HTERT RPE-1 (cell line): Measurements from ENCODE around the gene OR4C5.
"Not testable (repeated sequence)": the region's sequence is repeated elsewhere in the genome, so short reads cannot be mapped to it uniquely, and the experiment has no call there.

Source experiments
- in situ Hi-C: fragments of 300-500 bp; cut with MboI; formaldehyde crosslinking; loops from 4 replicates; pipeline ENCODE4 v1.14.3; 2020; ENCODE audit warnings: low sequenced_read_pairs

OR4C5 gene

DNA sequence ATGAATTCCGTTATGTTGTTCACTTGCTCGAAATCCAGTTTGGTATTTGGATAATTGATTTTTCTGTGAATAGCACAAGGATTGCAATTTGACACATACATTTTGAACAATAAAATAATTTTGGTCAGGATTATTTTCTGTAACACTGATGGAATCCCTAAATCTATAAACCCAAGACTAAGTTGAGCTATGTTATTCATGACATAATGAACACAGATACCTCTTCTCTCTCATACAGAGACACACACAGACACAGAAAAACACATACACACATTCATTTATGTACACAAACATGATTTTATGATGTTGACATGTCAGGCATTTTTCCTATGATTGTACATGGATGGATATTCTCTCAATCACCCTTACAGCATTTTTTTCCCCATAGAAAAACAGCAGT, at the start of gene OR4C5:
Gene OR4C5 (minus strand): TSS at position 101 of the 400 bp plus-strand sequence. CDS start 0 bp downstream, at position 101.
- in situ Hi-C loops = no loop called here

DNA sequence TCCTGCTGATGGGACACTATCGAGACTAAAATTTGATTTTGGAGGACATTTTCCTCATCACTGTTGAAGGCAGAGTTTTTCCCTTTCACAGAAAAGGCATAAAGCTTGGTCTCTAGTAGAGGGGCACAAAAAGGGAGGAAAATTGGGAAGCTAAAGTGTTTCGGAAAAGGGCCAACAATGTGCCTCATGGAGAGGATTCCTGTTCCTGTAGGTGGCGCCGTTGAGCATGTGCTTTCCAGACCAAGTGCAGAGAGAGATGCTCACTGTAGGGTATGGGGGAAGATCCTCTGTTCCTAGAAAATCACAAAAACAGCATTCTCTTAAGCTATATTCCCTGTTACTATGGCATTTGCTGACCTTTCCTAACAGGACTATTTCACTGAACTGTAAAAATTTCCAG, 18.4 kb upstream of the OR4C5 start:
- in situ Hi-C loops = no loop called here

GRCh38 chr11:48384151-48384550, 17.9 kb upstream of the OR4C5 start:
- in situ Hi-C loops = not testable (repeated sequence)

GRCh38 chr11:48361289-48361688, 5.0 kb downstream of the OR4C5 start:
- in situ Hi-C loops = not testable (repeated sequence)

DNA sequence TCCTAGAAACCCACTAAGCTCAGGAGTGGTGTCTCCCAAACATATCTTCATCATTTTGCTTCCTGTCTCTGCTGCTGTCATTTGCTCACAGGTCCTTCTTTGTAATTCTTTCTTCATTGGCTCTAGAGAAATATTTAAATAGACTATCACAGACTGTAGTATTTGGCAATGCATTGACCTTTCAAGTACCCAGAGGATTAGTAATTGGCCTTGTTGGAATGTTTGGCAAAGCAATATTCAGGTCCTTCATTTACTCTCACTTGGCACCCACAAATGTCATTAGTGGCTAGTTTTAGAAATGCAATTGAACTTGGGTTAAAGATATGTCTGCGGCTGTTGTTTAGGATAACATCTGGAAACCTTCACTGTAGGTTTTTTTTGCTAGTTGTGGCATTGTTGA, 11.6 kb downstream of the OR4C5 start:
- in situ Hi-C loops = no loop called here

DNA sequence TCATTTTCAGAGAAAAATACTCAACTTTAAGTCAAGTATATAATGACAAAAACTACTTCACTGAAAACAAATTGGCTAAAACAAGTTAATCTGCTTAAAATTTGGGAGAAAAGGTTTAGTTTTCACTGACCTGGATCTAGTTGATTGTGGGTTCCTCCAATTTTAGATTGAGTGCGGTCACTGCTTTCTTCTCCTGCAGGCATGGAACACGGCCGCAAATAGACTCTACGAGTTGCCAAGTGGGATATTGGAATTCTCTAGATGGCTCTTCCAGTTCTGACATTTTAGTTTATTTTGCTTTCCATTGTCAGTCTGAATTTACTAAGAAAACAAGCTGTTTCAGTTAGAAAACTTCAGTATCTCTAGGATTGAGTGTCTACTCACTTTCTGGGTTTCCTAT, 12.3 kb downstream of the OR4C5 start:
- in situ Hi-C loops = no loop called here

DNA sequence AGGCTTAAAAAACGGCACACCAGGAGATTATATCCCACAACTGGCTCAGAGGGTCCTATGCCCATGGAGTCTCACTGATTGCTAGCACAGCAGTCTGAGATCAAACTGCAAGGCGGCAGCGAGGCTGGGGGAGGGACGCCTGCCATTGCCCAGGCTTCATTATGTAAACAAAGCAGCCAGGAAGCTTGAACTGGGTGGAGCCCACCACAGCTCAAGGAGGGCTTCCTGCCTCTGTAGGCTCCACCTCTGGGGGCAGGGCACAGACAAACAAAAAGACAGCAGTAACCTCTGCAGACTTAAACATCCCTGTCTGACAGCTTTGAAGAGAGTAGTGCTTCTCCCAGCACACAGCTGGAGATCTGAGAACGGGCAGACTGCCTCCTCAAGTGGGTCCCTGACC, 20.0 kb downstream of the OR4C5 start:
- in situ Hi-C loops = not testable (repeated sequence)

DNA sequence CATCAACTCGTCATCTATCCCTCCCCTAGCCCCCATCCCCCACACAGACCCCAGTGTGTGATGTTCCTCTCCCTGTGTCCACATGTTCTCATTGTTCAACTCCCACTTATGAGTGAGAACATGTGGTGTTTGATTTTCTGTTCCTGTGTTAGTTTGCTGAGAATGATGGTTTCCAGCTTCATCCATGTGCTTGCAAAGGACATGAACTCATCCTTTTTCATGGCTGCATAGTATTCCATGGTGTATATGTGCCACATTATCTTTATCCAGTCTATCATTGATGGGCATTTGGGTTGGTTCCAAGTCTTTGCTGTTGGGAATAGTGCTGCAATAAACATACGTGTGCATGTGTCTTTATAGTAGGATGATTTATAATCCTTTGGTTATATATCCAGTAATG, 23.8 kb downstream of the OR4C5 start:
- in situ Hi-C loops = not testable (repeated sequence)

- in situ Hi-C loops = no loop called here
These were observed 24.8 kb downstream of the OR4C5 start for GRCh38 chr11:48341466-48341865.

DNA sequence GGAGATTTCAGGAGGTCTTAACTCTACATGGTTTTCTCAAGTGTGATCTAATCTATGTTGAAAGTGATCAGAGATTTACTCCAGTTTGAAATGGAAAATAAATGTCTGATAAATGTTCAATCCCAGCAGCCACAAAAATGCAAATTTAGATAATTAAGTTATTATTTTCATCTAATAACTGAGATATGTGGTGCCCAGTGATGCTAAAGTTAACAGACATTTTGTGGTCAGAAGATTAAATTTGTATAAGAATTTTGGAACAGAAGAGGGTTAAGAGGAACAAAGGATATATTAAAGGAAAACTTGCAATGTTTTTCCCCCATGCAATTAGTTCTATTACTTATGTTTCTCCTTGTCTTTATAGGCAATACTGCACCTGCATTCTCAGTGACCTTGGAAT, 41.6 kb downstream of the OR4C5 start, which contains the start of gene OR4C3:
Gene OR4C3 (plus strand): TSS at position 301 of the 400 bp plus-strand sequence. CDS start 102 bp downstream, outside the sequence.
- in situ Hi-C loops = not testable (repeated sequence)

- in situ Hi-C loops = not testable (repeated sequence)
These were observed 46.5 kb downstream of the OR4C5 start for GRCh38 chr11:48319813-48320212.
